ENCODE data around the gene ICAM1. TPM values are rescaled to one million over a fixed set of nuclear protein-coding genes. Genes with fewer than 3 reads are reported as not detected.
"Not testable (repeated sequence)": the region's sequence is repeated elsewhere in the genome, so short reads cannot be mapped to it uniquely, and the experiment has no call there.

ICAM1 gene
- total RNA-seq, 2 donors from 2014 or later, result 8.9 to 25.1 TPM

DNA sequence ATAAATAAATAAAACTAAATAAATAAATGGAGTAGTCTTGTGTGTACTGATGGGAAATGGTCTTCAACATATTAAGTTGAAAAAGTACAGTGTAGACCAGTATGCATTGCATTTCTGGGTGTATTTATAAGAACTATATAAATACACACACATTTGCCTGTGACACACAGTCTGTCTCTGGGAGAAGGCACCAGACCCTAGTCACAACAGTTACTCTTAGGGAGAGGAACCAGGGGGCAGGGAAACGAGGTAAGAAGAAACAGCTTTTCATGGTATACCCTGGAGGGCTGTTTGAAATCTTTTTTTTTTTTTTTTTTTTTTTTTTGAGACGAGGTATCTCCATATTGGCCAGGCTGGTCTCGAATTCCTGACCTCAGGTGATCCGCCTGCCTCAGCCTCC, 37.0 kb upstream of the ICAM1 start:
- H3K27me3 ChIP-seq (replicated peaks; ENCODE audit: insufficient read depth), result no peaks in the 10 kb centered on the region
- no peaks in the 10 kb centered on the region for H3K36me3 ChIP-seq
- WGBS, result 80% methylated on average over 4 of the region's 4 CpGs
- H3K27ac ChIP-seq, result no peak overlapping the region
- TF ChIP-seq POLR2AphosphoS5 (IDR thresholded peaks at IDR 0.05) (no peak), POLR2A (IDR thresholded peaks at IDR 0.05) (no peak), CTCF (IDR thresholded peaks at IDR 0.05) (no peak)
- intact Hi-C loops (cut with DNase I), result no loop called here
- DNase-seq (ENCODE audit: low spot score), result no peak
- H3K4me1 ChIP-seq (replicated peaks), result no peaks in the 10 kb centered on the region
- no peak overlapping the region for H3K4me3 ChIP-seq
- H3K9me3 ChIP-seq, result no peaks in the 10 kb centered on the region

- no peak for TF ChIP-seq POLR2A (IDR thresholded peaks at IDR 0.05)
- TF ChIP-seq CTCF (IDR thresholded peaks at IDR 0.05), result no peak
- TF ChIP-seq POLR2AphosphoS5 (IDR thresholded peaks at IDR 0.05), result no peak
- H3K4me1 ChIP-seq (replicated peaks), result no peaks in the 10 kb centered on the region
- no peak overlapping the region for H3K4me3 ChIP-seq
- H3K36me3 ChIP-seq, result no peaks in the 10 kb centered on the region
- no peak for DNase-seq (ENCODE audit: low spot score)
- WGBS, result 66% methylated on average over 4 of the region's 4 CpGs
- no peak overlapping the region for H3K27ac ChIP-seq
- H3K27me3 ChIP-seq (replicated peaks; ENCODE audit: insufficient read depth), result no peaks in the 10 kb centered on the region
- intact Hi-C loops (cut with DNase I), result no loop called here
- no peaks in the 10 kb centered on the region for H3K9me3 ChIP-seq
These were observed 35.9 kb upstream of the ICAM1 start for GRCh38 chr19:10235003-10235402.

DNA sequence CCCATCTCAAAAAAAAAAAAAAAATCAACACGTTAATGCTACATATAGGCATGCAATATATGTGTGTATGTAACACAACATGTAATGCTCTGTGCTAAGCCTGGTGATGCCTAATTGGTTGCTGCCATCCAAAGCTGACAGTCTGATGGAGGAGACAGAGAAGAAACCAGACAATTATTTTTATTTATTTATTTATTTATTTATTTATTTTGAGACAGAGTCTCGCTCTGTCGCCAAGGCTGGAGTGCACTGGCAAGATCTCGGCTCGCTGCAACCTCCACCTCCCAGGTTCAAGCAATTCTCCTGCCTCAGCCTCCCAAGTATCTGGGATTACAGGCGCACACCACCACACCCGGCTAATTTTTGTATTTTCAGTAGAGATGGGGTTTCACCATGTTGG, 35.5 kb upstream of the ICAM1 start:
- intact Hi-C loops (cut with DNase I), result not testable (repeated sequence)

GRCh38 chr19:10237702-10238101, 33.2 kb upstream of the ICAM1 start:
- WGBS, result 76% methylated on average over 6 of the region's 6 CpGs
- intact Hi-C loops (cut with DNase I), result no loop called here
- no peak for DNase-seq (ENCODE audit: low spot score)
- no peaks in the 10 kb centered on the region for H3K36me3 ChIP-seq
- no peaks in the 10 kb centered on the region for H3K27me3 ChIP-seq (replicated peaks; ENCODE audit: insufficient read depth)
- H3K4me1 ChIP-seq (replicated peaks), result no peaks in the 10 kb centered on the region
- H3K9me3 ChIP-seq, result no peaks in the 10 kb centered on the region
- no peak overlapping the region for H3K4me3 ChIP-seq
- TF ChIP-seq POLR2A (IDR thresholded peaks at IDR 0.05) (no peak), CTCF (IDR thresholded peaks at IDR 0.05) (no peak), POLR2AphosphoS5 (IDR thresholded peaks at IDR 0.05) (no peak)
- peak overlapping the region in 1 of 2 donors; percentile 5 for H3K27ac ChIP-seq

More for the DNA sequence above, 35.5 kb upstream of the ICAM1 start:
- peak overlapping the region; percentile 28 to 44 for H3K27ac ChIP-seq
- not testable (repeated sequence) for H3K4me3 ChIP-seq; H3K9me3 ChIP-seq; DNase-seq (ENCODE audit: low spot score); H3K36me3 ChIP-seq; H3K4me1 ChIP-seq (replicated peaks); H3K27me3 ChIP-seq (replicated peaks; ENCODE audit: insufficient read depth)
- 95% methylated on average over 7 of the region's 7 CpGs for WGBS

DNA sequence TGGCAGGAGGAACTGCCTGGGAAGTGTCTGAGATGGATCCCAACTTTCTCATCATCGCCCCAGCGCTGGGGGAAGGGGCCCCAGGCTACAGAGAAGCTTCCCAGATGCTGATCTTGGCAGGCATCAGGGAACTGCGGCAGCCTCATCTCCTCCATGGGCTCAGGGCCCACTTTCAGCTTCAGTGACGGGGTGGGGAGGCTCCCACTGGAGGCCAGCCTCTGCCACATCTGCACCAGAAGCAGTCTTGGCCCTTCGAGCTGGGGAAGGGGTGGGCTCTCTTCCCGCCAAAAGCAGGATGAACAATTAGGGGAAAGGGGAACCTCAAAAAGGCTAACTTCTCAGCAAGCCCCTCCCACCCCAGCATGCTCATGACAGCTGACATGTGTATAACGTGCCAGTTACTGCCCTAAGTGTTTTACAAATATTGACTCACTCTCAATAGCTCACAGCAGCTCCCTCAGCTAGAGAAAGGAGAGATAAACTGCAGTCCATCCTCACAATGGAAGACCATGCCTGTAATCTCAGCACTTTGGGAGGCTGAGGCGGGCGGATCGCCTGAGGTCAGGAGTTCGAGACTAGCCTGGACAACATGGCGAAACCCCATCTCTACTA, 32.6 kb upstream of the ICAM1 start:
- TF ChIP-seq CTCF (IDR thresholded peaks at IDR 0.05) (no peak), POLR2AphosphoS5 (IDR thresholded peaks at IDR 0.05) (peak; percentile 13)
- H3K27ac ChIP-seq, result peak overlapping the region in 1 of 2 donors; percentile 5
- no peaks in the 10 kb centered on the region for H3K27me3 ChIP-seq (replicated peaks; ENCODE audit: insufficient read depth)
- no peaks in the 10 kb centered on the region for H3K36me3 ChIP-seq
- intact Hi-C loops (cut with DNase I), result no loop called here
- 39% methylated on average over 11 of the region's 12 CpGs for WGBS
- H3K4me1 ChIP-seq (replicated peaks), result no peaks in the 10 kb centered on the region
- H3K4me3 ChIP-seq, result no peak overlapping the region
- no peaks in the 10 kb centered on the region for H3K9me3 ChIP-seq
- no peak for DNase-seq (ENCODE audit: low spot score)

- H3K4me1 ChIP-seq (replicated peaks); H3K9me3 ChIP-seq; H3K36me3 ChIP-seq; intact Hi-C loops (cut with DNase I); H3K4me3 ChIP-seq; H3K27ac ChIP-seq; DNase-seq (ENCODE audit: low spot score); H3K27me3 ChIP-seq (replicated peaks; ENCODE audit: insufficient read depth): not testable (repeated sequence)
- WGBS, result 95% methylated on average over 10 of the region's 11 CpGs
These were observed 29.0 kb upstream of the ICAM1 start for GRCh38 chr19:10241826-10242449.

Measured in prostate gland (tissue), 2 donors.